ENCODE data around the gene KCNG2.

The KCNG2 gene

GRCh38 chr18:79927607-79928562 is 130.1 kb downstream of the KCNG2 start:
- H3K4me3 ChIP-seq (ENCODE audit: low read depth, low read length), result no peak overlapping the region
- no peak for DNase-seq (ENCODE audit: low read depth)

- no peak overlapping the region for H3K4me3 ChIP-seq (ENCODE audit: low read depth, low read length)
- DNase-seq (ENCODE audit: low read depth), result no peak
Measured at GRCh38 chr18:79928563-79928960, 130.8 kb downstream of the KCNG2 start.

GRCh38 chr18:79930020-79930642 is 132.4 kb downstream of the KCNG2 start:
- no peak for DNase-seq (ENCODE audit: low read depth)
- H3K4me3 ChIP-seq (ENCODE audit: low read depth, low read length), result no peak overlapping the region

GRCh38 chr18:79931475-79931874 is 133.7 kb downstream of the KCNG2 start:
- no peak overlapping the region for H3K4me3 ChIP-seq (ENCODE audit: low read depth, low read length)
- no peak for DNase-seq (ENCODE audit: low read depth)

GRCh38 chr18:79932907-79933306 is 135.2 kb downstream of the KCNG2 start:
- DNase-seq (ENCODE audit: low read depth), result no peak
- no peak overlapping the region for H3K4me3 ChIP-seq (ENCODE audit: low read depth, low read length)

GRCh38 chr18:79933765-79934164 is 136.0 kb downstream of the KCNG2 start:
- H3K4me3 ChIP-seq (ENCODE audit: low read depth, low read length), result no peak overlapping the region
- no peak for DNase-seq (ENCODE audit: low read depth)

- DNase-seq (ENCODE audit: low read depth), result no peak
- no peak overlapping the region for H3K4me3 ChIP-seq (ENCODE audit: low read depth, low read length)
Measured at GRCh38 chr18:79934311-79935097, 136.8 kb downstream of the KCNG2 start.

- no peak overlapping the region for H3K4me3 ChIP-seq (ENCODE audit: low read depth, low read length)
- no peak for DNase-seq (ENCODE audit: low read depth)
Measured at GRCh38 chr18:79935098-79935480, 137.4 kb downstream of the KCNG2 start.

GRCh38 chr18:79935499-79935898 is 137.8 kb downstream of the KCNG2 start:
- DNase-seq (ENCODE audit: low read depth), result no peak

GRCh38 chr18:79935925-79936324 is 138.2 kb downstream of the KCNG2 start:
- DNase-seq (ENCODE audit: low read depth), result no peak
- no peak overlapping the region for H3K4me3 ChIP-seq (ENCODE audit: low read depth, low read length)

More at GRCh38 chr18:79935499-79935898, 137.8 kb downstream of the KCNG2 start:
- H3K4me3 ChIP-seq (ENCODE audit: low read depth, low read length), result no peak overlapping the region

GRCh38 chr18:79936641-79937040 is 138.9 kb downstream of the KCNG2 start:
- no peak for DNase-seq (ENCODE audit: low read depth)

GRCh38 chr18:79937103-79937860 is 139.5 kb downstream of the KCNG2 start:
- no peak for DNase-seq (ENCODE audit: low read depth)
- H3K4me3 ChIP-seq (ENCODE audit: low read depth, low read length), result no peak overlapping the region

More at GRCh38 chr18:79936641-79937040, 138.9 kb downstream of the KCNG2 start:
- H3K4me3 ChIP-seq (ENCODE audit: low read depth, low read length), result no peak overlapping the region

- no peak for DNase-seq (ENCODE audit: low read depth)
- H3K4me3 ChIP-seq (ENCODE audit: low read depth, low read length), result no peak overlapping the region
Measured at GRCh38 chr18:79938196-79938595, 140.5 kb downstream of the KCNG2 start.

- no peak overlapping the region for H3K4me3 ChIP-seq (ENCODE audit: low read depth, low read length)
- DNase-seq (ENCODE audit: low read depth), result no peak
Measured at GRCh38 chr18:79939096-79939495, 141.4 kb downstream of the KCNG2 start.

- no peak for DNase-seq (ENCODE audit: low read depth)
- no peak overlapping the region for H3K4me3 ChIP-seq (ENCODE audit: low read depth, low read length)
Measured at GRCh38 chr18:79940126-79940813, 142.5 kb downstream of the KCNG2 start.

GRCh38 chr18:79940814-79941472 is 143.2 kb downstream of the KCNG2 start:
- H3K4me3 ChIP-seq (ENCODE audit: low read depth, low read length), result no peak overlapping the region
- no peak for DNase-seq (ENCODE audit: low read depth)

GRCh38 chr18:79941473-79942119 is 143.9 kb downstream of the KCNG2 start:
- no peak for DNase-seq (ENCODE audit: low read depth)
- no peak overlapping the region for H3K4me3 ChIP-seq (ENCODE audit: low read depth, low read length)

GRCh38 chr18:79942211-79942610 is 144.5 kb downstream of the KCNG2 start:
- no peak overlapping the region for H3K4me3 ChIP-seq (ENCODE audit: low read depth, low read length)
- no peak for DNase-seq (ENCODE audit: low read depth)
